Stimulated activated CD4-positive, alpha-beta T cell treated with anti-CD3 and anti-CD28 coated beads, Interleukin-12 subunit alpha, Interleukin-12 subunit beta, amount 100 ng/mL, for 4 hours (primary cell): Measurements from ENCODE around the gene HOXB8.

Source experiments
- DNase-seq: peaks from one replicate; pipeline ENCODE4 v3.0.0-alpha.2; 2020

HOXB8 gene

GRCh38 chr17:48624544-48625494 is 9.7 kb upstream of the HOXB8 start:
- no peak for DNase-seq

GRCh38 chr17:48624118-48624517 is 9.0 kb upstream of the HOXB8 start:
- DNase-seq = no peak

GRCh38 chr17:48623583-48623982 is 8.5 kb upstream of the HOXB8 start:
- DNase-seq = no peak

- no peak for DNase-seq
Measured at GRCh38 chr17:48622857-48623256, 7.8 kb upstream of the HOXB8 start.

- DNase-seq = no peak
Measured at GRCh38 chr17:48621410-48622392, 6.6 kb upstream of the HOXB8 start.

- DNase-seq = no peak
Measured at GRCh38 chr17:48620461-48621139, 5.5 kb upstream of the HOXB8 start.

GRCh38 chr17:48619826-48620449 is 4.8 kb upstream of the HOXB8 start:
- DNase-seq = no peak

- peak; percentile 83 for DNase-seq
Measured at GRCh38 chr17:48618256-48618896, 3.3 kb upstream of the HOXB8 start.

GRCh38 chr17:48617471-48618255 is 2.6 kb upstream of the HOXB8 start:
- no peak for DNase-seq

GRCh38 chr17:48616717-48617470 is 1.8 kb upstream of the HOXB8 start:
- no peak for DNase-seq

GRCh38 chr17:48615963-48616716 is 1.0 kb upstream of the HOXB8 start:
- DNase-seq = no peak

- DNase-seq = no peak
Measured at GRCh38 chr17:48613862-48614694, 1.0 kb downstream of the HOXB8 start.

- peak; percentile 50 for DNase-seq
Measured at GRCh38 chr17:48612854-48613691, 2.0 kb downstream of the HOXB8 start.

GRCh38 chr17:48612456-48612853 is 2.6 kb downstream of the HOXB8 start:
- DNase-seq = no peak

- no peak for DNase-seq
Measured at GRCh38 chr17:48611681-48612455, 3.2 kb downstream of the HOXB8 start.

GRCh38 chr17:48611213-48611612 is 3.9 kb downstream of the HOXB8 start:
- no peak for DNase-seq
